GM19328 (cell line): ENCODE data around the gene VSTM5.

Experiments used
- ATAC-seq: cut with Tn5 transposase; IDR thresholded peaks from one replicate; pipeline ENCODE4 v1.9.1; 2021; ENCODE audit warnings: mild to moderate bottlenecking, moderate library complexity; ENCODE audit not compliant: unreplicated experiment

VSTM5 gene

DNA sequence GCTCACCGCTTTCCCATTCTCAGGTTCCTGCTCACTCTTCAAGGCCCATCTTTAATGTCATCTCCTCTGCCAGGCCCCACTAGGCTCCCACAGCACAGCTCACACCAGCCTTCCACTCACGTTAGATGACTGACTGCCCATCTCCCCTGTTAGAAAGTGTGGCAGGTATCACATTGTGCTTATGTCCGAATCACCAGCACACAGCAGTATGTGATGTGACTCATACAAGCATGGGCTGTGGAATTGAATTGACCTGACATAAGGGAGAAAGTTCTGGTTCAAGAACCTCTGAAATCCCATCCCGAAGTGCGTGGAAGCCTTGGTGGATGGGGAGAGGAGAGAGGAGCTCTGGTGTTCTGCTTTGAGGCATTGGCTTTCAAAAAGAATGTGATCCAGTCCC lies 6.5 kb downstream of the VSTM5 start:
- ATAC-seq = no peak

DNA sequence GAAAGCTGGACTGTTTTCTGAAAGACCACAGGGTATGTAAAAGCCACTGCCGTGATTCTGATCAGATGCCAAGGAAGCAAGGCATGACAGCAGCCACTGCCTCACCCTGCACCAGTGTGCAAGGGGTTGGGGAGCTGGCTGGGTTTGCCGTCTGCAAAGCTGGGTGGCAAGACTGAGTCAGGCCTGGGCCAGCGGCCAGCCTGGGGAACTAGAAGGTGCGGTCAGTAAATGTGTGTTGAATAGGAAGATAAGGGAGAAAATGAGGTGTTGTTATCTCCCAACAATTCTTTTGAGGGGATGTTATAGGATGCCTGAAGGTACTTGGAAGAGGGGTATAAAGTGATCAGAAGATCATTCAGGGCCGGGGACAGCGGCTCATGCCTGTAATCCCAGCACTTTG lies 8.0 kb downstream of the VSTM5 start:
- no peak for ATAC-seq

DNA sequence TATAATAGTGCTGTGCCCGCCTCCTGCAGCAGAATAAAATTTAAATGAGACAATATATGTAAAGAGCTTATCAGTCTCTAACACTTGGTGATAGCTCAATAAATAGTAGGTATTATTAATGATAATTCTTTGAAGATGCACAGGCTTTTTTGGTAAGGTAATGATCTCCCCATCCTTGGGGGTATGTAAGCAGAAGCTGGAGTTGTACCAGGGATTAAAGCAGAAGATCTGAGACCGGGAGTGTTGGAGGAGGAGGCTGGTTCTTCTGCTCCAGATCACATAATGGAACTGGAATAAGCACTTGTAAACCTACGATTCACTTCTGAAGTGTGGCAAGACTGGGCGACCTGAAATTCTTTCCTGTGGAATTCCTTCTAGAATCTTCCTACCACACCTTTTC lies 8.4 kb downstream of the VSTM5 start:
- no peak for ATAC-seq

DNA sequence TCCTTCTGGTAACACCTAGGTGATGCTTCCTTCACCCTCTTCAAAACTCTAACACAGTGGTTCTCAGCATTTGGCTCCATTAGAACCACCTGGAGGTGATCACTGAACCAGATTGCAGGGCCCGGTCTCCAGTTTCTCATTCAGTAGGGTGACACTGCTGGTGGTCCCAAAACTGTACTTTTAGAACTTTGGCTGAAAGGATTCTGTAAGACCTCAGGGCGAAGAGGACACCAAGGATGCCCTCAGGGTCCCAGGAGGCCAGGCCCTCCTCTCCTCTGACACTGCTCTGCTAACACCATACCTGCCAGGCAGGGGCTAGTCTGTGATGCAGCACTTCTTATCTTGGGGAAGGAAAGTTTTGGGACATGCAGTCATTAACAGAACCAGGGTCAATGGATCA lies 9.0 kb downstream of the VSTM5 start:
- ATAC-seq = no peak

DNA sequence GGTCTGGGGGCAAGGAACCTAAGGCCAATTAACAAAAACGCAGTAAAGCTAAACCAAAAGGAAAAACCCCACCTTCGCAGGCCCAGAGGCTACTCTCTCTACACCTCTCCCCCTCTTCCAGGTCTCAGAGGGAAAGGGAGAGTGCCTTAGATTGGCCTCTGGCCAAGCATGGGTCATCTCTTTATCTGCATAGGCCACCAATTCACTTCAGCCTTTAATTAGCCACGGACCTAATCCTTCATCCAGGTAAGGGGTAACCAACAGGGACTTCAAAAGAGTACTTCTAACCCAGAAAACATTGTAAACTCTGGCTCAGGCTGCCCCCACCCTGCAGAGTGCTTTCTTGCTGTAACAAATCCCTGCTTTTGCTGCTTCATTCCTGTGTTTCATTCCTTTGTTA lies 9.4 kb downstream of the VSTM5 start:
- ATAC-seq = no peak

DNA sequence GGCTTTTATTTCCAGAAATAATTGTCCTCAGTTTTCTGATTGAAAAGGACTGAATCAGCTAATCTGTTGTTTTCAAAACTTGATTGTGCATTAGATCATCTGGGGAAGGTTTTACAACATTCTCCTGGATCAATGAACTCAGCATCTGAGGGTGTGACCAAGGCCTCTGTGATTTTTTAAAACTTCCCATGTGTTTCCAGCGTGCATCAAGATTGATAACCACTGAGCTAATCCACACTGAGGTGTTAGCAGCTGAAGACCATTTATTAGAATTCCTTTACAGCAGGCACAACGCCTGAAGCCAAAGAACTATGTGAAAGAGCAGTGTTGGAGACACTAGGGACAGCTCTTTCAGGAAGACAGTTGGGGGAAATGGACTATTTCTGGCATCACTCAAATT lies 10.2 kb downstream of the VSTM5 start:
- ATAC-seq = no peak

DNA sequence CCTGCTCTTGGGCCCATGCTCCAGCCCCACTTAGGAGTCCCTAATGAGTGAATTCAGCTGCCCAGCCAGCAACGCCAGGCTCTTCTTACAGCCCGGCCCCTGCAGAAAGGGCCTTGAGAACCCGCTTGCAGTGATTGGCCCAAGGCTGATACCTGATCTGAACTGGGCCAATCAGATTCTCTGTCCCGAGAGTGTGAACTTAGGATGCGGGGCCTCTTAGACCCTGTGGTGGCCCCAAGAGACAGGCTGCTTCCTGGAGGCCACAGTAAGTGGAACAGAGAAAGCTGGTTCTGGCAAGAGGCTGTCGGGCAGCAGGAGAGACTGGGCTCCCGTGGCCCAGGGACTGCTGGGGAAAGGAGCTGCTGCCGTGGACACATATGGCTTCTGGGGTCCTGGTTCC lies 11.5 kb downstream of the VSTM5 start:
- ATAC-seq = no peak

DNA sequence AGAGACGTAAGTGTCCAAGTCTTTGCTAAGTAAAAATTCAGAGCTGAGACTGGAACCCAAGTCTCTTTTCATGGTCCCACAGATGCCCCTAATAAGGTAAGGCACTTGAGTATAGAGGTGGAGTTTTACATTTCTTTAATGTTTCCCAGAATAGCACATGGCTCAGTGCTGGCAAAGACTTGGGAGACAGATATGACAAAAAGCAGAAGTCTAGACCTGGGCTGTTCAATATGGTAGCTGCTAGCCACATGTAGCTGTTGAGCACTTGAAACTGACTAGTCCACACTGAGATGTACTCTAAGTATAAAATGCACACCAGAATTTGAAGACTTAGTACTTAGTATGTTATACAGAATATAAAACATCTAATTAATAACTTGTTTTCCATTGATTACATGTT lies 17.6 kb downstream of the VSTM5 start:
- no peak for ATAC-seq

DNA sequence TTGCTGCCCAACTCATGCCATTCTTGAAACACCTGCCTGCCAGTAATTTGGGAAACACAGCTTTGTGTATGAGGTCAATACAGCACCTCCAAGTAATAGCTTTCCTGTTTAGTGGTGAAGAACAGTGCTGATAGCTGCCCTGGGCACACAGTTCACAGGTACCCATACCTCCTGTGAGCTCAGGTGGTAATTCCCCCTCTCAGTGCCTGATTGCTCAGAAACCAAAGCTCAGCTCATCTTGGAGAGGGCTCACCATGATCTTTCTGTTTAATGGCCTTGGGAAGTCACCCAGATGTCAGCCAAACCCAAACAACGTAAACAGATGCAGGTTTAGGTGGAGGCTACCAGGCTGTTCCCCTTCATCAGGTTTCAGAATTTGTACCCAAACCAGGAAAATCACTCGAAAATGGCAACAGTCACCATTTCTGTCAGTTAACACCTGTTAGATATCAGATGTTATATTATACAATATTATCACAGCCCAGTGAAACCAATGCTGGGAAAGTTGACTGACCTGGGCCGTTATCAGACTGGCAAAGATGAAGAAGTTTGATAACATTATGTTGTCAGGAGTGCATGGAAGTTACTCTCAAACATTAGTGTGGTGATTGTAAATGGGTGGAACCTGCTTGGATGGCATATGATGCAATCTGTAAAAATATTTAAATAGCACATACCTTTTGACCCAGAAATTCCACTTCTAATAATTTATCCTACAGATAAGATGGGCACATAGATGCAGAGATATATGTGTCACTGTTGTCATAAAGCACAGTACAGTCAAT lies 18.9 kb downstream of the VSTM5 start:
- no peak for ATAC-seq

DNA sequence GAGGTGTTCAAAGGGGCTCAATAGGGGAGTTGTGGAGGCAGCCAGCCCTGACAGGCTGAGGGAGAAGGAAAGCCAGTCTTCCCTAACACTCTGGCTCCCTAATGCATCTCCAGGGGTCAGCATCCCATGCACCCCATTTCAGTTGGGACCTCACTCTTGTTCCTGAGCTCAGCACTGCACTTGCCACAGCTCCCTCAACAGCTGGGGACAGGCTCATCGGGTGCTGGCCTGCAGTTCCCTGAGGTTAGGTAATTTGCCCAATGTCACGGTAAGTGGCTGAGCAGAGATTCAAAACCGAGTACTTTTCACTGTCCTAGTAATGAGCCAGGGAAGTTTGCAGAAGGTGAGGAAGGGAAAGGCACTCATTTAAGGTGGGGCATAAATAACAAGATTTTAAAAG lies 20.8 kb downstream of the VSTM5 start:
- no peak for ATAC-seq

DNA sequence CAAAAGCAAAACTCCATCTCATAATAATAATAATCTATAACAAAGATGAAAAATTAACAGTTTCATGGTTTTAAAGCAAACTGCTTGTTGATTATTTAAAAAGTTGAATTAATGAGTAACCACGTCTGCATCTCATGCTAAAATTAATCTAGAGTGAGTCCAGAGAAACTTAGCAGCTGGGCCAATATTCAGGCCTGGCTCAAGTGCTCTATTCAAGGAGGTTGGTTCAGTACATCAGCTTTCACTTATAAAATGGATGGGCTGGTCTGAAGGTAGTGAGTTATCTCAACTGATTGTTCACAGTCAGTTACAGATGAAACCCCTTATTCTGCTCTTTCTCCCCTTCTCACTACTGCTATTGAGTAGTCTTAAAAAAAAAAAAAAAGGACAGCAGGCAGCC lies 23.1 kb downstream of the VSTM5 start:
- ATAC-seq = no peak

DNA sequence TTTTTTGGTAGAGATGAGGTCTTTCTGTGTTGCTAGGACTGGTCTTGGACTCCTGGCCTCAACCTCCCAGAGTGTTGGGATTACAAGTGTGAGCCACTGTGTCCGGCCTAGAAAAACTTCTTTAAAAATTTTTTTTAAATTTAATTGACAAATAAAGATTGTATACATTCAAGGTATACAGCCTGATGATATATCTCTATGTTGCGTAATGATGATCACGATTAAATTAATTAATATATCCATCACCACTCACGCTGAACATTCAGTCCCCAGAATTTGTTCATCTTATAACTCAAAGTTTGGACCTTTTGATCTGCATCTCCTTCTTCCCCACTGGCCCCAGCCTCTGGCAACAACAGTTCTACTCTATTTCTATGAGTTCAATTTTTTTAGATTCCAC lies 27.2 kb downstream of the VSTM5 start:
- ATAC-seq = no peak

DNA sequence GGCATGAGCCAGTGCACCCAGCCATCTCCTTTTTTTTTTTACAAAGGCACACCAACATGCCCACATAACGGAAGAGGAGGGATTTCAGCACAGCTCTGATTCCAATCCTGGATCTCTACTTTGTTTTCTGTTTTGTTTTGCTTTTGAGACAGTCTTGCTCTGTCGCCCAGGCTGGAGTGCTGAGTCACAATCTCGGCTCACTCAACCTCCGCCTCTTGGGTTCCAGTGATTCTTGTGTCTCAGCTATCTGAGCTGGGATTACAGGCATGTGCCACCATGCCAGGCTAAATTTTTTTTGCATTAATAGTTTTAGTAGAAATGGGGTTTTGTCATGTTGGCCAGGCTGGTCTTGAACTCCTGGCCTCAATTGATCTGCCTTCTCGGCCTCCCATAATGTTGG lies 28.1 kb downstream of the VSTM5 start:
- no peak for ATAC-seq

DNA sequence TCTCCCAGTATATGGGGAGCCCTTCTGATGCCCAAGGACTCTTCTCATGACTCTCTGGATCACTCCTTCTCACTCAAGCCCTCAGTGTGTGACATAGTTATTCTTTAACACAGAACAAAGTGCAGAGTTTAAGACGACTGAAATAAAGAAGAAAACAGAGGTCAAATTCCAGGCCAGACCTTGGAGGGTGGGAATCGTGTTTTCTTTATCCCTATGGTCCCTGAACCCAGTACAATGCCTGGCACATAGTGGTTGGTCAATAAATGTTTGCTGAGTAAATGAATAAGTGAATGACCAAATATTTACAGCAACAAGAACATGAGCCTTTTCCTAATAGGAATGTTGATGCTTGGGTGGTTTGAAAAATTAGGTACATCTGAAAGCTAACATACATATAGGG lies 28.8 kb downstream of the VSTM5 start:
- ATAC-seq = no peak

DNA sequence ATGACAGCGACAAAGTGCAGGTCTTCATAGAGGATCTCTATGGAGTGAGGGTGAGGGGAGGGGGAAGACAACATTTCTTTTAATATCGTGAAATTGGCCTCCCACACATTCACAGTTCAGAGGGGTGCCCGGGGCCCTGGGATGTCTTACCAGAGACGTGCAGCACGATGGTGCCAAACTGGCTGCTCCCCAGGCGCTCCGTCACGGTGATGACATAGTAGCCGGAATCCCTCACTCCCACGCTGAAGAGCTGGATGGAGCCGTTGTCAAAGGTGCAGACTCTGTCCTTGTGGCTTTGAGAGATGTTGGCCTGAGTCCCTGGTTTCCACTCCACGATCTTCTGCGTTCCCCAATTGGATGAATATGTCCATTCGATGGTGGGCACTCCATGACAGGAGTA lies 29.6 kb downstream of the VSTM5 start:
- no peak for ATAC-seq

DNA sequence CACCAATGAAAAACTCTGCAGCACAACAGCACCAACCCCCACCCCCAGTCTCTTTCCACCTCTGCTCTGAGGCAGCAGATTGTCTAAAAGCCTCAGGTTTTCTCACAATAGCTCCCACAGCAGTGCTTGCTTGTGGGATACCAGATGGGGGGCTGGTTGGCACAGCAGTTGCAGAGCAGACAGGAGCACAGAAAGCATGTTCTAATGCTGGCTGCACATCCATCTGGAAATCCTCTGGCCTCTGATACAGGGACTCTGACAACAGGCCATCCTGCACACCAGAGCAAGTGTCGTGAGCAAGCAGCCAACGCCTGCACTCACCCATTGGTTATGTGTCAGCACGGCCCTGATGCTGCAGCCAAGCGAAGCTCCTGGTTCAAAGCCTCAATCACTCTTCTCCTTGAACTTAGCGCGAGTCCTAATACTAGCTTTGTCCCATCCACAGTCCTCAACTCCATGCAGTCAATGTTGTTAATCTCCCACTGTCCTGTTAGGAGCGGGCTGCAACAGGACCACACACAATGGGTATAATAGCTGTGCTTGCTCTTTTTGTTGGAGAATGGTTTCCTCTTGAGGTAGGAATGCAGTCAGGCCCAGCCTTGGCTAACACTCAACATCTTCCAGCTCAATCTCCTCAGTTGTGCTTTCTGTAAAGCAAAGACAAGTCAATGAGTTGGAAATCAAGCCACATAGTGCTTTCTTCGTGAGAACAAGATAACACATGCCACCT lies 30.3 kb downstream of the VSTM5 start:
- no peak for ATAC-seq

DNA sequence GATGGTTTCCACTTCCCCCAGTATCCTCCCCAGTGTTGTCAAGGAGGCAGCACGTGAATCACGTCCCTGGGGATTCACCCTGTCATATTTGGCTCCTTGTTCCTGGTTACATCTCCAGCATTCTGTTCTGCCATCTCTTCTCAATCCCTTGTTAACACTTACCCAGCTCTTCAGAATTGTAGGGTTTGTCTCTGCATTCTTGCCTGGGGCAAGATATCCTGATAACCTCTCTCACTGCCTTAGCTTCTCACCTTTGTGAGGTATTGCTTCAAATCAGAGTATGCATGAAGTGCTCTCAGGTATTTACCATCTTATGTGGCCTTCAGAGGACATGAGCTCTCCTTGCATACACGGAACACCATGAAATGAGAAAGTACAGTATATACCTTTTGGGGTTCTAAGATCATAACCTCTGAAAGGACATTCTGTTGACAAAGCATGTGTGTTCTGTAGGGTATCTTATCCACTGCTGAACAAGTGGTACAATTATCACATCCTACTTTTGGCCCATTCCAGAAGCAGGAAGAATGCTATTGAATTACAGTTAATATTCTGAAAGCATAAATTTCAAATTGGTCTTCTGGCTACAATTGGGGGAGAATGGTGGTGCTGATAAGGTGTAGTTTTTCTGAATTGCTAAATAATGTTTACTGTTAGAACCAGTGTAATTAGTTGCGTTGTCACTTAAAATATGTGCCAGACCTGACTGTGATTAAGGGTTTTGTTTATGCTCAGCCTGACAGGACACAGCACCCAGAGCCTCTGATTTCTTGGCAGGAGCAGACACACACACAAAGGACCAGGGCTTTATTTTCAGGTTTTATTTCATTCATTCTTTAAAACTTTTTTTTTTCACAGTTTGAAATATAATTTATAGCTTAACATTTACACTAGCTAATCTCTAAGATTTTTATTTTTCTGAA lies 32.7 kb downstream of the VSTM5 start:
- no peak for ATAC-seq

DNA sequence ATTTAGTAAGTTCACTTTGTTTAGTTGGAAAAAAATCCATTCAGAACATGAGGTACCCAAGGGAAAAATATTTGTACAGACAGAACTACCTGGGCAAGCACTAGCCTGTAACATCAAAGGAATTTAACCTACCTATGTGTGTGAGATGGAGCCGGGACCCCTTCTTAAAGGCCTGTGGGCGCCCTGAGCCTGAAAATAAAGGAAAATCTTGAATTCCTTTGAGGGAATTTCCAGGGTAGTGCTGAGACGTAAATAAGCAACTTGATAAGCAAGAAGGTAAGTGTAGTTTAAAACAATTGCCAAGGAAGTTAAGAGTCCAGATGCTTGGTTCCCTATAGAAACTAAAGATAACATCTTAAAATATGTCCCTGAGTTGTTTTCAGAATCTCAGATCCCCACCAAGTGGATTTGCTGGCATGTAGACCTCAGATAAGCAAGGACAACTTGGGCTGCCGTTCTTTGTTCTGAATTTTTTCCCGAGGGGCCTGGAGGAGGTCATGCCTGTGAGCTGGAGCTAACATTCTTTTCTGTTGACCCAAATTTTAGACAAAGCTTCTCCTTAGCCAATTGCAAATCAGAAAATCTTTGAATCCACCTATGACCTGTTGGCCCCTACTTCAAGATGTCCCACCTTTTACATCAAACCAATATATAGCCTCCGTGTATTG lies 35.3 kb downstream of the VSTM5 start:
- no peak for ATAC-seq

DNA sequence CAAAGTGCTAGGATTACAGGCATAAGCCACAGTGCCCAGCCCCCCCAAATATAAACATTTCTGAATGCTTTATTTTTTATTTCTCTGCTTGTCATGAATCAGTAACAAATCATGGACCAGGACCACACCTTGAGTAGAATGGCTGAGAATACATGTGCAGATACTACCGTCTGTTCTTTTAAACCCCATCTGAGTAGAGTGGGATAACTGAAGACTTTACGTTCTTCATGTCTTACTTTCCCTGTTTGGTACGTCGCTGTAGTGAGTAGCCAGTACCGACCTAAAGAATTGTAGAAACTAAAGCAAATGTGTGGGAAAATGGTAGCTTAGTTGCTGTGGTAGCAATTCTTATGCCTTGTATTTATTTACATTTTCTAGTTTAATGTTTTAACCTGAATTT lies 36.4 kb downstream of the VSTM5 start:
- no peak for ATAC-seq

DNA sequence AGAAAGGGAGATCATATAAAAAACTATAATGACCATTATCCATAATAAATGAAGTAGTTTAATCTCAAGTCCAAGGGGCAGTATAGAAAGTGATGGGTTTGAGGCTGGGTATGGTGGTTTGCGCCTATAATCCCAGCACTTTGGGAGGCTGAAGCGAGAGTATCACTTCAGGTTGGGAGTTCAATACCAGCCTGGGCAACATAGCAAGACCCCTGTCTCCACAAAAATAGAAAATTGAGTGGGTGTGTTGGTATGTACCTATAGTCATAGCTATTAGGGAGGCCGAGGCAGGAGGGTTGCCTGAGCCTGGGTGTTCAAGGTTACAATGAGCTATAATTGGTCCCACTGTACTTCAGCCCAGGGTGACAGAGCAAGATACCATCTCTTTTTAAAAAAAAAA lies 42.4 kb downstream of the VSTM5 start:
- no peak for ATAC-seq

DNA sequence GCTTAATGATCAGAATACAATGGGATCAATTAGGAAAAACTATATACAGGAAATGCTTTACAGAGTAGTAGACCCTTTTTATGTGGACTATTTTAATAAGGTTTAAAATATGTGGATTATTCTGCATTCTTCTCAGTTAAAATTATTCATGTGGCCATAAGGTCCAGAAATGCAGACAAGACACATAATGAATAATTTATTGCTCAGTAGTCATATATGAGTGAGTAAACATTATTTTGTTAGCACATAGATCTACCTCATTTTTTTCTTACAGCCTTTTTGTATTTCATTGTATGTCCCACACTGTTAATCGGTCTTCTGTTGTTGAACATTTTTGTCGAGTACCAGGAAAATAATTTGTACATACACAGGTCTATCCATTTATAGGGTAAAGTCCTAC lies 45.5 kb downstream of the VSTM5 start:
- ATAC-seq = no peak
